ENCODE results near the gene SAP30BP.

SAP30BP gene

GRCh38 chr17:75729351-75729750 lies 62.2 kb downstream of the SAP30BP start:
- TF ChIP-seq, protein P1, sequence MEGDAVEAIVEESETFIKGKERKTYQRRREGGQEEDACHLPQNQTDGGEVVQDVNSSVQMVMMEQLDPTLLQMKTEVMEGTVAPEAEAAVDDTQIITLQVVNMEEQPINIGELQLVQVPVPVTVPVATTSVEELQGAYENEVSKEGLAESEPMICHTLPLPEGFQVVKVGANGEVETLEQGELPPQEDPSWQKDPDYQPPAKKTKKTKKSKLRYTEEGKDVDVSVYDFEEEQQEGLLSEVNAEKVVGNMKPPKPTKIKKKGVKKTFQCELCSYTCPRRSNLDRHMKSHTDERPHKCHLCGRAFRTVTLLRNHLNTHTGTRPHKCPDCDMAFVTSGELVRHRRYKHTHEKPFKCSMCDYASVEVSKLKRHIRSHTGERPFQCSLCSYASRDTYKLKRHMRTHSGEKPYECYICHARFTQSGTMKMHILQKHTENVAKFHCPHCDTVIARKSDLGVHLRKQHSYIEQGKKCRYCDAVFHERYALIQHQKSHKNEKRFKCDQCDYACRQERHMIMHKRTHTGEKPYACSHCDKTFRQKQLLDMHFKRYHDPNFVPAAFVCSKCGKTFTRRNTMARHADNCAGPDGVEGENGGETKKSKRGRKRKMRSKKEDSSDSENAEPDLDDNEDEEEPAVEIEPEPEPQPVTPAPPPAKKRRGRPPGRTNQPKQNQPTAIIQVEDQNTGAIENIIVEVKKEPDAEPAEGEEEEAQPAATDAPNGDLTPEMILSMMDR (IDR thresholded peaks at IDR 0.05; ENCODE audit: low read length, missing control alignments): no peak
- no peak overlapping the region for H3K4me3 ChIP-seq (replicated peaks; ENCODE audit: low read depth, low read length)
- no peak for DNase-seq (ENCODE audit: low read depth)

DNA sequence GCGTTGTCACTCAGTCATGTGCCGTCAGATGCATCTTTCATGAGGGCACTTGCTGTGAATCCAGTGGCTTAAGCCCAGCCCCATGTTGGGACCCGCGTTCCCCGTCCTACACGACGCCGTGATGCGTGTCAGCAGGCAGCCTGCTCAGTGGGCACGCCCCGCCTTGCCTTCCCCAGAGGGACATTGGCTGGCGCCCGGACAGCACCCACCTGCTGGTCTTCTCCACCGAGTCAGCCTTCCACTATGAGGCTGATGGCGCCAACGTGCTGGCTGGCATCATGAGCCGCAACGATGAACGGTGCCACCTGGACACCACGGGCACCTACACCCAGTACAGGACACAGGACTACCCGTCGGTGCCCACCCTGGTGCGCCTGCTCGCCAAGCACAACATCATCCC lies 62.9 kb downstream of the SAP30BP start:
- no peak for DNase-seq (ENCODE audit: low read depth)

DNA sequence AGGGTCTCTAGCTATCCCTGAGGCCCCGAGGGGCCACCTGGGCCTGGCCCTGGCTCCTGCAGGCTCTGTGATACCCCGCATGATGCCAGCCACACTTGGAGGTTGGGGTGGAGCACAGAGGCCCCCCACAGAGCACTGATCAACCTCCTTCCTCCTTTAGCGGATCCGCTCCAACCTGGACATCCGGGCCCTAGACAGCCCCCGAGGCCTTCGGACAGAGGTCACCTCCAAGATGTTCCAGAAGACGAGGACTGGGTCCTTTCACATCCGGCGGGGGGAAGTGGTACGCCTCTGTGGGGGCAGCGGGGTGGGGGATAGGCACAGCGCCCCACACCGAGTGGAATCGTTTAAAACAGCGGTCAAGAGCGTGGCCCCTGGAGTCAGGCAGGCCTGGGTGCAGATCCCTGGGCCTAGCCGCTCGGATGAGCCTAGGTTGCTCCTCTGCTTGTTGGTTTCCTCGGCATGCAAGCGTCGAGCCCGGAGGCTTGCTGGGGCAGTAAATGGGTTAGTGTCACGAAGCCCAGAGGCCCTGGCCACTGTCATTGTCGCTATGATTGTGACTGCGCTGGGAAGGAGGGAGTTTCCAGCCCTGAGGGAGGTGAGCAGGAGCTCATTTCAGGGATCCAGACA lies 64.1 kb downstream of the SAP30BP start:
- no peak for DNase-seq (ENCODE audit: low read depth)
- TF ChIP-seq, protein P1 (IDR thresholded peaks at IDR 0.05; ENCODE audit: low read length, missing control alignments): no peak
- H3K4me3 ChIP-seq (replicated peaks; ENCODE audit: low read depth, low read length): no peak overlapping the region

More for the DNA sequence above, 62.9 kb downstream of the SAP30BP start:
- no peak overlapping the region for H3K4me3 ChIP-seq (replicated peaks; ENCODE audit: low read depth, low read length)
- TF ChIP-seq, protein P1 (IDR thresholded peaks at IDR 0.05; ENCODE audit: low read length, missing control alignments): no peak

GRCh38 chr17:75731716-75732498 lies 64.8 kb downstream of the SAP30BP start:
- H3K4me3 ChIP-seq (replicated peaks; ENCODE audit: low read depth, low read length): no peak overlapping the region
- DNase-seq (ENCODE audit: low read depth): no peak
- TF ChIP-seq, protein P1 (IDR thresholded peaks at IDR 0.05; ENCODE audit: low read length, missing control alignments): no peak

DNA sequence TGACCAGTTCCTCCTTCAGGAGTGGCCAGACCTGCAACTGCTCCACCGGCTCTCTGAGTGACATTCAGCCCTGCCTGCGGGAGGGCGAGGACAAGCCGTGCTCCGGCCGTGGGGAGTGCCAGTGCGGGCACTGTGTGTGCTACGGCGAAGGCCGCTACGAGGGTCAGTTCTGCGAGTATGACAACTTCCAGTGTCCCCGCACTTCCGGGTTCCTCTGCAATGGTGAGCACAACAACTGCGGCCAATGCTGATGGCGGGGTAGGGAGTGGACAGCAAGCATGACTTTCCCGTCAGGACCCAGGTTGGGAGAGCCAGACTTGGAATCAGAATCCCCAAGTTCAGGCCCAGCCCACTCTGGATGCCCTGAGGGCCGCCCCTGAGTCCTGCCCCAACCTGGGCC lies 66.3 kb downstream of the SAP30BP start:
- TF ChIP-seq, protein P1 (IDR thresholded peaks at IDR 0.05; ENCODE audit: low read length, missing control alignments): no peak
- H3K4me3 ChIP-seq (replicated peaks; ENCODE audit: low read depth, low read length): no peak overlapping the region
- no peak for DNase-seq (ENCODE audit: low read depth)

DNA sequence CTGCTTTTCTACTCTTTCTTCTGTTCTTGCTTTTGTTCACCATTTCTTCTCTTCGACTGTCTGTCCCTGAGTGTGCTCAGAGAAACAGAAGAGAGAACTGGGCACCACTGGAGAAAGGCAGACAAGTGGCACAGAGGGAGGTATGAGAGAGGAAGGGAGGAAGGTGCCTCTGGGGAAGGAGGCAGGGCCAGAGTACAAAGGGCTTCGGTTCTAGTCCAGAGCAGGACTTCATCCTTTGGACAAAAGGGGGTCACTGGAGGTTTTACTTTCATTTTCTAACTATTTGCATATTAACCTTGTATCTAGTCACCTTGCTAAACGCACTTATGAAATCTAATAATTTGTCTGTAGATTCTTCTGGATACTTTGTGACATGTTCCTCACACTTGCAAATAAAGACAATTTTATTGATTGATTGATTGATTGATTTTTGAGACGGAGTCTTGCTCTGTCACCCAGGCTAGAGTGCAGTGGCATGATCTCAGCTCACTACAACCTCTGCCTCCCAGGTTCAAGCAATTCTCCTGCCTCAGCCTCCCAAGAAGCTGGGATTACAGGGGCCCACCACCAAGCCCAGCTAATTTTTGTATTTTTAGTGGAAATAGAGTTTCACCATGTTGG lies 67.6 kb downstream of the SAP30BP start:
- H3K4me3 ChIP-seq (replicated peaks; ENCODE audit: low read depth, low read length): no peak overlapping the region
- TF ChIP-seq, protein P1 (IDR thresholded peaks at IDR 0.05; ENCODE audit: low read length, missing control alignments): no peak
- DNase-seq (ENCODE audit: low read depth): no peak

All from fibroblast of pulmonary artery (primary cell).